Measurements from ENCODE around the gene GABRR3. TPM values are rescaled to one million over a fixed set of nuclear protein-coding genes. Genes with fewer than 3 reads are reported as not detected.

The GABRR3 gene
- total RNA-seq, 2 donors from 2014 or later = 0.34 TPM; not detected in 1

DNA sequence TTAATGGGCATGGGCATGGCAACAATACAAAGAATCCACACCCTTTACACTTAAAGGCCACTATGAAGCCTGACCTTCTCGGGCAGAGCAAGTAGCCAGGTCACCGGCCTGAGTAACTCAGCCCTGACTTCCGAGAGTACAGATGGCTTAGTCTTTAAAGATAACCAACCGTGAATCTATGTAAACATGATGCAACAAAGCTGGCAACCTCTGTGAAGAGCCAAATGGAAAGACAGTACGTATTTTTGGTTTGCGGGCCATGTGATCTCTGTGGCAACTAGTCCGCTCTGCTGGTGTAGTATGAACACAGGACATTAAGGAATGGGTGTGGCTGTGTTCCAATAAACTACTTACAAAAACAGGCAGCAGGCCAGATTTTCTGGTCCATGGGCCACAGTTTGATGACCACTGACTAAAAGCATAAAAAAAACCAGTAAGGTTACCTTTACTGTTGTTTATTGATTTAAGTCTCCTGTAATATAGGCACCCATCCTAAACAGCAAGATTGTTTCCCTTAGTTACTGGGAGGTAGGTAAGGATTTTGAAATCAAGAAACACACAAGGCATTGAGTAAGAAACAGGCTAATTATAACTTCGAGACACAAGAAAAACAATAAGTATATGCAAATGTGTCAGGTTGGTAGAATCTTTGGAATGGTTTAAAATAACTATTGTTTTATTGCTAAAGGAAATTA, 77.4 kb downstream of the GABRR3 start:
- WGBS = 74% methylated on average over 8 of the region's 8 CpGs
- no peaks in the 10 kb centered on the region for H3K36me3 ChIP-seq
- H3K4me3 ChIP-seq = no peak overlapping the region
- DNase-seq (ENCODE audit: low spot score) = peak; percentile 36
- H3K9me3 ChIP-seq = no peaks in the 10 kb centered on the region
- TF ChIP-seq POLR2A (IDR thresholded peaks at IDR 0.05) (no peak), POLR2AphosphoS5 (IDR thresholded peaks at IDR 0.05) (no peak)
- TF ChIP-seq, protein P1, sequence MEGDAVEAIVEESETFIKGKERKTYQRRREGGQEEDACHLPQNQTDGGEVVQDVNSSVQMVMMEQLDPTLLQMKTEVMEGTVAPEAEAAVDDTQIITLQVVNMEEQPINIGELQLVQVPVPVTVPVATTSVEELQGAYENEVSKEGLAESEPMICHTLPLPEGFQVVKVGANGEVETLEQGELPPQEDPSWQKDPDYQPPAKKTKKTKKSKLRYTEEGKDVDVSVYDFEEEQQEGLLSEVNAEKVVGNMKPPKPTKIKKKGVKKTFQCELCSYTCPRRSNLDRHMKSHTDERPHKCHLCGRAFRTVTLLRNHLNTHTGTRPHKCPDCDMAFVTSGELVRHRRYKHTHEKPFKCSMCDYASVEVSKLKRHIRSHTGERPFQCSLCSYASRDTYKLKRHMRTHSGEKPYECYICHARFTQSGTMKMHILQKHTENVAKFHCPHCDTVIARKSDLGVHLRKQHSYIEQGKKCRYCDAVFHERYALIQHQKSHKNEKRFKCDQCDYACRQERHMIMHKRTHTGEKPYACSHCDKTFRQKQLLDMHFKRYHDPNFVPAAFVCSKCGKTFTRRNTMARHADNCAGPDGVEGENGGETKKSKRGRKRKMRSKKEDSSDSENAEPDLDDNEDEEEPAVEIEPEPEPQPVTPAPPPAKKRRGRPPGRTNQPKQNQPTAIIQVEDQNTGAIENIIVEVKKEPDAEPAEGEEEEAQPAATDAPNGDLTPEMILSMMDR (IDR thresholded peaks at IDR 0.05) = no peak
- intact Hi-C loops (cut with DNase I) = no loop called here
- no peaks in the 10 kb centered on the region for H3K4me1 ChIP-seq (replicated peaks)
- H3K27ac ChIP-seq = no peak overlapping the region
- no peaks in the 10 kb centered on the region for H3K27me3 ChIP-seq (replicated peaks; ENCODE audit: insufficient read depth)

DNA sequence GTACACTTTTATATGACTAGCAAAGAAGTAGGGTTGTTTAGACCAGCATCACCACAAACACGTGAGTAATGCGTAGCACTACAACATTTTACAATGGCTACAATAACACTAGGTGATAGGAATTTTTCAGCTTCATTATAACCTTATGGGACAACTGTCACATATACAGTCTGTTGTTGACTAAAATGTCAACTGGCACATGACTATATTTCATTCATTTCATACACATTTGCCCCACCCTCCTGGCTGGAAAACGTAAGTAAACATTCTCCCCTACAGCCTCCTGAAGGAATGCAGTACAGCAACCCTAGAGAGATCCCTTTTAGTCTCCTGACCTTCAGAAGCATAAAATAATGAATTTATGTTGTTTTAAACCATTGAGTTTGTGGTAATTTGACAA, 79.1 kb downstream of the GABRR3 start:
- Histone ChIP-seq H3K4me3 (no peak overlapping the region), H3K27me3 (replicated peaks; ENCODE audit: insufficient read depth) (no peaks in the 10 kb centered on the region), H3K36me3 (no peaks in the 10 kb centered on the region), H3K27ac (no peak overlapping the region), H3K9me3 (no peaks in the 10 kb centered on the region), H3K4me1 (replicated peaks) (no peaks in the 10 kb centered on the region)
- TF ChIP-seq, protein P1 (IDR thresholded peaks at IDR 0.05) = no peak
- no peak for TF ChIP-seq POLR2A (IDR thresholded peaks at IDR 0.05)
- TF ChIP-seq POLR2AphosphoS5 (IDR thresholded peaks at IDR 0.05) = no peak
- 82% methylated on average over 3 of the region's 3 CpGs for WGBS
- no peak for DNase-seq (ENCODE audit: low spot score)
- intact Hi-C loops (cut with DNase I) = no loop called here

DNA sequence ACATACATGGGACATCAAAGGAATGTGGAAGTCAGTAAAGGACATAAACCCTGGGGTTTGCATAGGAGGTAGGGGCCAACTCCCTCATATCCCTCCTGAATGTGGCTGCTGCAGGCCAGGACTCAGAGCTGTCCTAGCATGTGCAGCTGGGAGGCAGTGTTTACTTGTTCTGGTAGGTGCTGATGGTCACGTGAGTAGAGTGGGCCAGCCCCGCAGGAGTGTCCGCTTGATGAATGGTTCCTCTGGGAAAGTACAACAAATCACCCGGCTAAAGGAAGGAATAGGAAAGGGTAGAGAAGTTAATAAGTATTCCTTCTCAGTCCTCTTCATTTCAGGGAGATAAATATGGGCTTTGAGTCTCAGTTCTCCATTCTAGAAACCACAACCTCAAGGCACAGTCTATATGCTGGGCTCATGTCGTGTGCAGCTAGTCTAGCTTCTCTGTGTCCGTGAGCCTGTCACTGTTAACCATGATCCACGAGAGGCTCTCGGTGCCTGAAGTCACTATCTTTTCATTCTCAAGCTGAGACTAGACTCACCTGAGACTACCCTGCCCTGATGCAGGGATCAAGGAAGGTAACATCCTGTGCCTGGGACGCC, 80.8 kb downstream of the GABRR3 start:
- Histone ChIP-seq H3K36me3 (no peaks in the 10 kb centered on the region), H3K27ac (no peak overlapping the region), H3K4me1 (replicated peaks) (no peaks in the 10 kb centered on the region), H3K4me3 (no peak overlapping the region), H3K27me3 (replicated peaks; ENCODE audit: insufficient read depth) (no peaks in the 10 kb centered on the region), H3K9me3 (no peaks in the 10 kb centered on the region)
- TF ChIP-seq, protein P1 (IDR thresholded peaks at IDR 0.05) = no peak
- no peak for TF ChIP-seq POLR2A (IDR thresholded peaks at IDR 0.05)
- no peak for TF ChIP-seq POLR2AphosphoS5 (IDR thresholded peaks at IDR 0.05)
- DNase-seq (ENCODE audit: low spot score) = no peak
- WGBS = 91% methylated on average over 9 of the region's 9 CpGs
- intact Hi-C loops (cut with DNase I) = no loop called here

GRCh38 chr3:97952872-97953271, 82.2 kb downstream of the GABRR3 start:
- TF ChIP-seq POLR2AphosphoS5 (IDR thresholded peaks at IDR 0.05) (no peak), POLR2A (IDR thresholded peaks at IDR 0.05) (no peak)
- TF ChIP-seq, protein P1 (IDR thresholded peaks at IDR 0.05) = no peak
- Histone ChIP-seq H3K27me3 (replicated peaks; ENCODE audit: insufficient read depth) (no peaks in the 10 kb centered on the region), H3K27ac (no peak overlapping the region), H3K4me1 (replicated peaks) (no peaks in the 10 kb centered on the region), H3K9me3 (no peaks in the 10 kb centered on the region), H3K36me3 (no peaks in the 10 kb centered on the region), H3K4me3 (no peak overlapping the region)
- DNase-seq (ENCODE audit: low spot score) = no peak
- intact Hi-C loops (cut with DNase I) = no loop called here
- WGBS = 83% methylated on average over 1 of the region's 1 CpG

DNA sequence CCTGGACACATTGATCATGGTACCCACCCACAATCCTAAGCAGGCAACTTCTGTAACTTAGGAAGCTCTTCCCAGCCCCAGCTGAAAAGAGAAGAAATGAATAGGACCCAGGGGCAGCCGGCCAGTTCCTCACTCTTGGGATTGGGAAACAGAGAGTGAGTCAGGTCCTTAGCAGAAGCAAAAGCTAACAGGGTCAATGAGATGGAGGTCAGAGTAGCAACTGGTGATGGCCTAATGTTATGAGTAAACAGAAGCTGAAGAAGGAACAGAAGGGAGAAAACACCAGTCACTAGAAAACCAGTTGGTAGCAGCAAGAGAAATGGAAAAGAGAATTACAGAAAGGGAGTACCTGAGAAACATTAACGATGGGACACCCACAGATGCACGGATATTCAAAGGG, 82.8 kb downstream of the GABRR3 start:
- no peak overlapping the region for H3K4me3 ChIP-seq
- H3K36me3 ChIP-seq = no peaks in the 10 kb centered on the region
- DNase-seq (ENCODE audit: low spot score) = no peak
- no peaks in the 10 kb centered on the region for H3K27me3 ChIP-seq (replicated peaks; ENCODE audit: insufficient read depth)
- 97% methylated on average over 3 of the region's 3 CpGs for WGBS
- H3K9me3 ChIP-seq = no peaks in the 10 kb centered on the region
- no peaks in the 10 kb centered on the region for H3K4me1 ChIP-seq (replicated peaks)
- no peak overlapping the region for H3K27ac ChIP-seq
- intact Hi-C loops (cut with DNase I) = no loop called here
- no peak for TF ChIP-seq POLR2AphosphoS5 (IDR thresholded peaks at IDR 0.05)

Measured in prostate gland (tissue), 2 donors.